Activated naive CD8-positive, alpha-beta T cell treated with anti-CD3 and anti-CD28 coated beads for 36 hours (primary cell): ENCODE data around the gene PSD. TPM values are rescaled to one million over a fixed set of nuclear protein-coding genes. Genes with fewer than 3 reads are reported as not detected.

Experiments
- DNase-seq: peaks from one replicate; pipeline ENCODE4 v3.0.0; 2021
- H3K27ac Mint-ChIP-seq: one replicate; pipeline ENCODE4 v1.8.0; 2022; ENCODE audit warnings: mild to moderate bottlenecking, moderate library complexity, mixed read lengths
- H3K27me3 Mint-ChIP-seq: one replicate; pipeline ENCODE4 v1.8.0; 2022; ENCODE audit warnings: mild to moderate bottlenecking, mixed read lengths
- H3K36me3 Mint-ChIP-seq: one replicate; pipeline ENCODE4 v1.8.0; 2021; ENCODE audit warnings: mild to moderate bottlenecking, mixed read lengths
- H3K4me1 Mint-ChIP-seq: one replicate; pipeline ENCODE4 v1.8.0; 2021; ENCODE audit warnings: mixed read lengths
- H3K4me3 Mint-ChIP-seq: one replicate; pipeline ENCODE4 v1.8.0; 2022; ENCODE audit warnings: mild to moderate bottlenecking, moderate library complexity, mixed read lengths
- H3K9me3 Mint-ChIP-seq: one replicate; pipeline ENCODE4 v1.8.0; 2022; ENCODE audit warnings: mixed read lengths
- total RNA-seq, 2 experiments: library from RNA; stranded (reverse); gene quantifications; one replicate each; pipeline ENCODE4 v1.2.3, GENCODE V29; 2021

Gene PSD
- total RNA-seq, 2 experiments from 2014 or later, result 5.2 to 7.6 TPM

- H3K4me3 Mint-ChIP-seq, result no peak overlapping the region
- peaks cover 7% of the 10 kb centered on the region for H3K27me3 Mint-ChIP-seq
- peaks cover 5% of the 10 kb centered on the region for H3K36me3 Mint-ChIP-seq
- H3K27ac Mint-ChIP-seq, result peak overlapping the region; percentile 74
- H3K4me1 Mint-ChIP-seq, result peaks cover 41% of the 10 kb centered on the region
- no peak for DNase-seq
- H3K9me3 Mint-ChIP-seq, result no peaks in the 10 kb centered on the region
Observed at GRCh38 chr10:102406815-102407214, 11.8 kb downstream of the PSD start.

GRCh38 chr10:102405632-102406031 lies 13.0 kb downstream of the PSD start:
- DNase-seq, result no peak
- no peaks in the 10 kb centered on the region for H3K9me3 Mint-ChIP-seq
- peaks cover 3% of the 10 kb centered on the region for H3K27me3 Mint-ChIP-seq
- peaks cover 8% of the 10 kb centered on the region for H3K36me3 Mint-ChIP-seq
- no peak overlapping the region for H3K4me3 Mint-ChIP-seq
- H3K4me1 Mint-ChIP-seq, result peaks cover 33% of the 10 kb centered on the region
- H3K27ac Mint-ChIP-seq, result peak overlapping the region; percentile 61

GRCh38 chr10:102405108-102405571 lies 13.4 kb downstream of the PSD start:
- Mint-ChIP-seq H3K9me3 (no peaks in the 10 kb centered on the region), H3K27ac (peak overlapping the region; percentile 61), H3K36me3 (peaks cover 13% of the 10 kb centered on the region), H3K27me3 (peaks cover 3% of the 10 kb centered on the region), H3K4me1 (peaks cover 37% of the 10 kb centered on the region), H3K4me3 (no peak overlapping the region)
- DNase-seq, result no peak

- Mint-ChIP-seq H3K4me1 (peaks cover 37% of the 10 kb centered on the region), H3K36me3 (peaks cover 19% of the 10 kb centered on the region), H3K4me3 (peak overlapping the region; percentile 6), H3K27ac (peak overlapping the region; percentile 34), H3K9me3 (no peaks in the 10 kb centered on the region), H3K27me3 (peaks cover 3% of the 10 kb centered on the region)
- DNase-seq, result no peak
Observed at GRCh38 chr10:102404361-102405107, 14.1 kb downstream of the PSD start.

- H3K36me3 Mint-ChIP-seq, result peaks cover 29% of the 10 kb centered on the region
- no peaks in the 10 kb centered on the region for H3K9me3 Mint-ChIP-seq
- DNase-seq, result no peak
- peaks cover 3% of the 10 kb centered on the region for H3K27me3 Mint-ChIP-seq
- H3K27ac Mint-ChIP-seq, result peak overlapping the region; percentile 48
- no peak overlapping the region for H3K4me3 Mint-ChIP-seq
- H3K4me1 Mint-ChIP-seq, result peaks cover 41% of the 10 kb centered on the region
Observed at GRCh38 chr10:102403115-102403514, 15.5 kb downstream of the PSD start.

- Mint-ChIP-seq H3K27me3 (peaks cover 3% of the 10 kb centered on the region), H3K4me1 (peaks cover 41% of the 10 kb centered on the region), H3K4me3 (no peak overlapping the region), H3K27ac (no peak overlapping the region), H3K36me3 (peaks cover 35% of the 10 kb centered on the region), H3K9me3 (no peaks in the 10 kb centered on the region)
- DNase-seq, result no peak
Observed at GRCh38 chr10:102402512-102402896, 16.1 kb downstream of the PSD start.

- Mint-ChIP-seq H3K36me3 (peaks cover 40% of the 10 kb centered on the region), H3K9me3 (no peaks in the 10 kb centered on the region), H3K27ac (no peak overlapping the region), H3K4me3 (no peak overlapping the region), H3K4me1 (peaks cover 43% of the 10 kb centered on the region), H3K27me3 (peaks cover 3% of the 10 kb centered on the region)
- no peak for DNase-seq
Observed at GRCh38 chr10:102401735-102402511, 16.7 kb downstream of the PSD start.

GRCh38 chr10:102401342-102401654 lies 17.3 kb downstream of the PSD start:
- no peaks in the 10 kb centered on the region for H3K9me3 Mint-ChIP-seq
- H3K27me3 Mint-ChIP-seq, result peaks cover 3% of the 10 kb centered on the region
- peaks cover 46% of the 10 kb centered on the region for H3K36me3 Mint-ChIP-seq
- H3K27ac Mint-ChIP-seq, result no peak overlapping the region
- peaks cover 46% of the 10 kb centered on the region for H3K4me1 Mint-ChIP-seq
- DNase-seq, result no peak
- no peak overlapping the region for H3K4me3 Mint-ChIP-seq

- no peak for DNase-seq
- Mint-ChIP-seq H3K27ac (peak overlapping the region; percentile 59), H3K9me3 (no peaks in the 10 kb centered on the region), H3K4me1 (peaks cover 43% of the 10 kb centered on the region), H3K27me3 (peaks cover 3% of the 10 kb centered on the region), H3K4me3 (peak overlapping the region; percentile 74), H3K36me3 (peaks cover 50% of the 10 kb centered on the region)
Observed at GRCh38 chr10:102400598-102401341, 17.8 kb downstream of the PSD start.

GRCh38 chr10:102400076-102400475 lies 18.5 kb downstream of the PSD start:
- DNase-seq, result no peak
- Mint-ChIP-seq H3K4me1 (peaks cover 39% of the 10 kb centered on the region), H3K36me3 (peaks cover 52% of the 10 kb centered on the region), H3K27ac (peak overlapping the region; percentile 80), H3K27me3 (no peaks in the 10 kb centered on the region), H3K4me3 (peak overlapping the region; percentile 74), H3K9me3 (no peaks in the 10 kb centered on the region)

GRCh38 chr10:102399217-102400021 lies 19.2 kb downstream of the PSD start:
- peak; percentile 92 for DNase-seq
- H3K4me3 Mint-ChIP-seq, result peak overlapping the region; percentile 95
- H3K36me3 Mint-ChIP-seq, result peaks cover 57% of the 10 kb centered on the region
- H3K27me3 Mint-ChIP-seq, result no peaks in the 10 kb centered on the region
- H3K27ac Mint-ChIP-seq, result peak overlapping the region; percentile 99
- H3K4me1 Mint-ChIP-seq, result peaks cover 39% of the 10 kb centered on the region
- no peaks in the 10 kb centered on the region for H3K9me3 Mint-ChIP-seq

- no peaks in the 10 kb centered on the region for H3K9me3 Mint-ChIP-seq
- H3K27ac Mint-ChIP-seq, result peak overlapping the region; percentile 99
- H3K4me3 Mint-ChIP-seq, result peak overlapping the region; percentile 95
- H3K36me3 Mint-ChIP-seq, result peaks cover 60% of the 10 kb centered on the region
- H3K27me3 Mint-ChIP-seq, result no peaks in the 10 kb centered on the region
- H3K4me1 Mint-ChIP-seq, result peaks cover 41% of the 10 kb centered on the region
- no peak for DNase-seq
Observed at GRCh38 chr10:102398172-102399020, 20.2 kb downstream of the PSD start.

GRCh38 chr10:102397222-102398171 lies 21.1 kb downstream of the PSD start:
- no peak for DNase-seq
- Mint-ChIP-seq H3K4me1 (peaks cover 49% of the 10 kb centered on the region), H3K9me3 (no peaks in the 10 kb centered on the region), H3K27me3 (no peaks in the 10 kb centered on the region), H3K27ac (peak overlapping the region; percentile 99), H3K36me3 (peaks cover 60% of the 10 kb centered on the region), H3K4me3 (peak overlapping the region; percentile 95)
